ENCODE measurements around the gene SEC24A.
"Not testable (repeated sequence)": the region's sequence is repeated elsewhere in the genome, so short reads cannot be mapped to it uniquely, and the experiment has no call there.

The SEC24A gene

GRCh38 chr5:134692722-134693121 lies 44.1 kb downstream of the SEC24A start:
- TF ChIP-seq CTCF (IDR thresholded peaks at IDR 0.05; ENCODE audit: insufficient read depth, missing control alignments): no peak
- FAIRE-seq (no peak), DNase-seq (ENCODE audit: insufficient read length, low spot score) (no peak)

- DNase-seq (ENCODE audit: insufficient read length, low spot score) (no peak), FAIRE-seq (no peak)
- no peak for TF ChIP-seq CTCF (IDR thresholded peaks at IDR 0.05; ENCODE audit: insufficient read depth, missing control alignments)
These were observed 59.7 kb downstream of the SEC24A start for GRCh38 chr5:134708301-134708700.

- no peak for DNase-seq (ENCODE audit: insufficient read length, low spot score)
- no peak for FAIRE-seq
- TF ChIP-seq CTCF (IDR thresholded peaks at IDR 0.05; ENCODE audit: insufficient read depth, missing control alignments): no peak
These were observed 65.5 kb downstream of the SEC24A start for GRCh38 chr5:134714120-134714519.

GRCh38 chr5:134714541-134714940 lies 66.0 kb downstream of the SEC24A start:
- TF ChIP-seq CTCF (IDR thresholded peaks at IDR 0.05; ENCODE audit: insufficient read depth, missing control alignments): no peak
- no peak for FAIRE-seq
- DNase-seq (ENCODE audit: insufficient read length, low spot score): no peak

- DNase-seq (ENCODE audit: insufficient read length, low spot score); FAIRE-seq: not testable (repeated sequence)
These were observed 66.9 kb downstream of the SEC24A start for GRCh38 chr5:134715466-134715865.

GRCh38 chr5:134724872-134725271 lies 76.3 kb downstream of the SEC24A start:
- FAIRE-seq: peak; percentile 38
- DNase-seq (ENCODE audit: insufficient read length, low spot score): no peak
- no peak for TF ChIP-seq CTCF (IDR thresholded peaks at IDR 0.05; ENCODE audit: insufficient read depth, missing control alignments)

GRCh38 chr5:134732819-134733218 lies 84.2 kb downstream of the SEC24A start:
- TF ChIP-seq CTCF (IDR thresholded peaks at IDR 0.05; ENCODE audit: insufficient read depth, missing control alignments): no peak
- FAIRE-seq (no peak), DNase-seq (ENCODE audit: insufficient read length, low spot score) (no peak)

- FAIRE-seq (no peak), DNase-seq (ENCODE audit: insufficient read length, low spot score) (no peak)
- no peak for TF ChIP-seq CTCF (IDR thresholded peaks at IDR 0.05; ENCODE audit: insufficient read depth, missing control alignments)
These were observed 86.7 kb downstream of the SEC24A start for GRCh38 chr5:134735243-134735642.
